ENCODE results near the gene C1QL1.

The C1QL1 gene

DNA sequence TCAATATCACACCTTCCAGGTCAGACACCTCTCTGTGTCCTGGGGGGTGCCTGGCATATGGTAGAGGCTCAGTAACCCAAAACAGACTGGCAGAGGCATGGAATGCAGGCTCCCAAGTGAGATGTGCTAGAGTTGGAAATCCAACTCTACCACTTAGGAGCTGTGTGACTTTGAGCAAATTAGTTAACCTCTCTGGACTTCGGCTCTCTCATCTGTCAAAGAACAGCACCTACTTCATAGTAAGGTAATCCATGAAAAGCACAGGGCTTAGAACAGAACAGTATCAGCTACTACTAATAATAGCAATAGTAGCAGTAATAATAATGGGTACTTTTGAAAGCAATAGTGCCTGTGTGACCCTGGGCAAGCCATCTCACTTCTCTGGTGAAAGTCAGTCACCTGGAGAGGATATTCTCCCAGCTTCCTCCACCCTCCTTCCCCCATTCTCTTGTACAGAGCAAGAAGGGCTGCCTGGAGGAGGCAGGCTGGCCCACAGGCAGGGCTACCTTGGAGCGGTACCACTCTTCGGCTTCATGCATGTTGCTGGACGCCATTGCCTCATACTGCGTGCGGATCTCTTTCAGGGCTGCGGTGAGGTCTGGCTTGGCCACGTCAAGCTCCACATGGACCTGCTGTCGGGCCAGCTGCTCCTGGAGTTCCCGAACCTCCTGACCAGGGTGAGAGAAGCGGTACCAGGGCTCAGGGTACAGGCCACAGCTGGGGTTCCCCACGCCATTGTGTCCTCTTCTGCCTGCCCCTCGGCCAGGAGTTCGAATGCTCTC, 55.1 kb downstream of the C1QL1 start:
- DNase-seq = no peak

DNA sequence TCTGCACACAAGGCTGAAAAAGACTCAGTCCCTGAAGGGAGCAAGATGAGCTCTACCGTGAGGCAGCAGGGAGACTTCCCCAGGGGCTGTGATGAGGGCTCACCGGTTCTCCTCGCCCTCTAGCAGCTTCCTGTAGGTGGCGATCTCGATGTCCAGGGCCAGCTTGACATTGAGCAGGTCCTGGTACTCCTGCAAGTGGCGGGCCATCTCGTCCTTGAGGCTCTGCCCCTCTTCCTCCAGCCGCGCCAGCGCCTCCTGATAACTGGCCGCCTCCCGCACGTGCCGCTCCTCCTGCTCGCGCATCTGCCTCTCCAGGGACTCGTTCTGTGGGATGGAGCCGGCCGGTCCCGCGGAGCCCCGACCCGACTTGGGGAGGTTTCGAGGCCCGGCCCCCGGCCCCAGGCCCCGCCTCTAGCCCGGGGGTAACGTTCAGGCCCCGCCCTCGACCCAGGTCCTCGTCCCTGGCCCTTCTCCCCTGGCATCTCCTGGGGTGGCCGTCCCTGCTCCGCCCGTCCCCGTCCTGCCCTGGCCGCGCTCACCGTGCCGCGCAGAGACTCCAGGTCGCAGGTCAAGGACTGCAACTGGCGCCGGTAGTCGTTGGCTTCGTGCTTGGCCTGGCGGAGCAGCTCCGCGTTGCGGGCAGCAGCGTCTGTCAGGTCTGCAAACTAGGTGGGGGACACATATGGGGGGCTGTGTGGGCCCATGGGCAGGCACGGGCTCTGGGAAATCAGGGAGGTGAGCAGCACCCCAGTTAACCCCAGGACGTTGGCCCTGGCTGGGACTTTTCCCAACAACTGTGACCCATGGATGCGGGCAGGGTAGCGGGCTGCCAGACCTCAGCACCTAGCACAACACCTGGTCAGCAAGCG, 56.7 kb downstream of the C1QL1 start:
- peak; percentile 1 to 37 (median 24) for DNase-seq

DNA sequence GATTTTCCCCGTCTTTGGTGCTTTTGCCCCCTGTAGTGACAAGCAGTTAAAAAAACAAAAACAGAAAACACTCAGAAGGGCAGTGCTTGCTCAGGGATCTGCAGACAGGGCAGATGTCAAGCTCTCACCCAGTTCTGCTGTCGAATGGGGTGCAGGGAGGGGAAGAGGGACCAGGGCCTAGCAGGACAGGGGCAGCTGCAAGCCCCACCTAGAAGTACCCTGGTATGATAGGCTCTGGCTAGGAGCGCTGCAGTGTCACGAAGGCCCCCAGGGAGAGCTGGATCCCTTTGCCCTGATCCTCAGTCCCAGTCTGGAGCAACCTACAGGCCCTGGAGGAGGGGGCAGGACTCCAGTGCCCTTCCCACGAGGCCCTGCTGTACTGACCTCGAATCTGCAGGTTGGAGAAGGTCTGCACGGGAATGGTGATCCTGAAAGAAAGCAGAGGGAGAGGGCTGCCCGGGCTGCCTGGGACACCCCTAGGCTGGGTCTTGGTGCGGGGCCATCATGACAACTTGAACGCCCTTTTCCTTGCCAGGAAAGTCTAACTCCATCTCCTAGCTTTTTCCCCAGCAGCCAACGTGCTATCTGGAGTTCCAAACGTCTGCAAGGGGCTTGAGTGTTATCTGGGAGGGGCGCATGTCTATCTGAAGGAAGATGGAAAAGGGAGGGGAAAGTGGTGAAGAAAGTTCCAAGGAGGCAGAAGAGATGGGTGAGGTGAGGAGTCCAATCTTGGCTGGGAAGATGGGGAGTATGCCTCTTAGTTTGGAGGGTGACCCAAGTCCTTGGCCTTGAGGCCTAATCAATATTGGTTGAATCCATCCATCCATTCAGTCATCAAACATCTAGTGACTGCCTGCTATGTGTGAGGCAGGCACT, 57.6 kb downstream of the C1QL1 start:
- no peak for DNase-seq

Data from stimulated activated naive CD4-positive, alpha-beta T cell (primary cell).